NCI-H748 (cell line): ENCODE measurements around the gene NFASC.

ENCODE experiments used
- DNase-seq: peaks from one replicate; lab custom pipeline; 2025; ENCODE audit not compliant: unreplicated experiment; lab: John Stamatoyannopoulos, UW

Gene NFASC

DNA sequence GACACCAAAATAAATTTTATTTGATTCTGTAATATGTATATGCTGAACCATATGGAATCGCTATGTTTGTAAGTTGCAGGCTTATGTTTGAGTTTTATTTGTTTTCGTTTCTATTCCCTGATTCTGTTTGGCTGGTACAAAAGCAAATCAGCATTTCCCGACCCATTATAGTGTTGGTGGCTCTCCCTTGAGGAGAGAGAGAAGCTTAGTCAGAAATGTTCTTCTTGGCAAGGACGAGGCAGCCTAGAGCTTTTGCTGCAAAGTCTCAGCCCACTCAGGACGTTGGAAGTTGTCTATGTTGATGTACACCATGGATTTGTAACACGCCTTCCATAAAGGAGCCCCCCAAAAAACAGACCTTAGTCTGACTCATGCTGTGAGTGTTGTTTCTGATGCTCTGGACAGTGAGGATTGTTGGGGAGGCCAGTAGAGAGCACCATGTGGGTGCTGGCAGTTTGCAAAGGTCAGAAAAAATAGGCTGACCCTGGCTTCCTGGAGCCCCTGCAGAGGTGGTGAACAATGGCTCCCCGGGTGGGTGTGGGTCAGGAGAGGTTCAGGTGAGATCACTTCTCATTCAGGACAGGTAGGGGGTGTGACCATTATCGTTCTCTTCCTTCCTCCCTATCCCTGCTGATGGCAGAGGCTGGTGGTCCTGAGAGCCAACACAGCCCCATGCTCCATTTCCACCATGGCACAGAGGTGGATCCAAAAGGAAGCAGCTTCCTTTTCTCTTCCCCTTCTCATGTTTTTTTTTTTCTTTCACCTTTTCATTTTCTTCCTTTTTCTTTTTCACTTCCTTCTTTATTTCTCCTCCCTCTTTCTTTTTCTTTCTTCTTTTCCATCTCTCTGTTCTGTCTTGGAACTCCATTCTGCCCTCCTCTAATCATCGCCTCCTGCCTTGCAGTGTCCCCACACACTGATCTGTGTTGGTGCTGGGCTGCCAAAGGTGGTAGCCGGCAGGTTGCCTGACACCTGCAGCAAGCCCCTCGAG lies 88.0 kb downstream of the NFASC start:
- DNase-seq: no peak

DNA sequence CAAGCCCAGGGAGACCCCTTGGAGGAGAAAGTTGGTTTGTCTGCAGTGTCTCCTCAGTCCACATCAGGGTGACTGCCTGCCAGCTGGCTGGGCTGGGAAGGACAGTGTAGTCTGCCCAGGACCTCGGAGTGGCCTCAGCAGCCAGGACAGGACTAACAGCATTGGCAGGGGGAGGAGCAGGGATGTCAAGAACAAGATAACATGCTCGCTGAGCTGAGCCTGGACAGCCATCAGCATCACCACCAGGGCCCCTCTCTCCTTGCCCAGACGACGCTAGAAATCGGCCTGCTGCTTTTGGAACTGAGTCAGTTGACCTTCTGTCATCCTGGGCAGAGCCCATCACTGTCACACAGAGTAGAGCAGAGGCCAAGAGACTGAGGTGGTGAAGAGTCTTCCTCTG lies 88.7 kb downstream of the NFASC start:
- DNase-seq: no peak

DNA sequence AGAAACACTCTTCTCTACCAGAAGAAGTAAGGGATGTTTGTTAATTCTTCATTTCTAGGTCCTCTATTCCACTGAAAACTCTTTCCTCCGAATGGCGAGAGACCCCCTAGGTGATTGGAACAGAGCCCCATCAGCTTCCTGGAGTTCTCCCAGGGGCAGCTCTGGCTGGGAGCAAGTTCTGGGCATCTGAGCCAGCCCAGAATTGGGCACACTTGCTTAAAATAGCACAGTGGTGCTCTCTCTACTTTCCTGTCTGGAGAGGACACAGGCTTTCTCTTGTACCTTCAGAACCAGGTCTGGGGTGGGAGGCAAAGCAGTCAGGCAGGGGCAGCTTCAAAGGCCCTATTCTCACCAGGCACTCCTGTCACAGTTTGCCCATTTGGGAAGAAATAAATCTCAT lies 89.2 kb downstream of the NFASC start:
- DNase-seq: no peak

DNA sequence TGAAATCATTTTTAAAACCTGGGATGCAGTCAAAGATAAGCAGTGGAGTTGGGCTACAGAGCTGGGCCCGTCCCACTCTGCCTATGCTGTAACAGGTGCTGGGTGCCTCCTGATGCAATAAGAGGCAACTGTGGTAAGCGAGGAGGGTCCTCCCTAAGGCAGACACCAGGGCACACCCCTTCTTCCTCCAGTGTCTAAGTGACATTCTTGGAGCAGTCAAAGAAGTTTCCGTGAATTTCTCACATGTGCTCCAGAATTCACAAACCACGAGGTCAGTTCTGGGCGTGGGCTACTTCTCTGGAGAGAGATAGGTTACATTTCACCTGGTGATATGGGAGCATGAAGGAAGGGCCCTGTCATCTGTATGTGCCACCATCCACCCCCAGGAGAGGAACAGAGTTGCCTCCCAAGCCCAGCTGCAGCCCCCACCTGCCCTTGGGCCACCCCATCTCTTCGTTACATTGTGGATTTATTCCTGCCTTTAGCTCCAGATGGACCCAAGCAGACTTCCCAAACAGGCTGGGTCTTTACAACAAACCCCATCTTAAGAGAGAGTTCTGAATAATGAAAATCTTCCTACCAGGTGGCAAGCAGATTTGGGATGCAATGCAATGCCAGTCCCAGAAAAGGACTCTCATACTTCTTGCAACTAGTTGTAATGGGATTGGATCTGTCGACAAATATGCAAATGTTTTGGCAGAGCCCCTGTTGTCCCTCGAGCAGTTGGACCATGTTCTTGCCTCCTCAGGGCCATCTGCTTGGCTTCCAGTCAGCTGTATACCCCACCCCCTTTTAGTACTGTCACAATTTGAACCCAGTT lies 89.9 kb downstream of the NFASC start:
- DNase-seq: no peak

DNA sequence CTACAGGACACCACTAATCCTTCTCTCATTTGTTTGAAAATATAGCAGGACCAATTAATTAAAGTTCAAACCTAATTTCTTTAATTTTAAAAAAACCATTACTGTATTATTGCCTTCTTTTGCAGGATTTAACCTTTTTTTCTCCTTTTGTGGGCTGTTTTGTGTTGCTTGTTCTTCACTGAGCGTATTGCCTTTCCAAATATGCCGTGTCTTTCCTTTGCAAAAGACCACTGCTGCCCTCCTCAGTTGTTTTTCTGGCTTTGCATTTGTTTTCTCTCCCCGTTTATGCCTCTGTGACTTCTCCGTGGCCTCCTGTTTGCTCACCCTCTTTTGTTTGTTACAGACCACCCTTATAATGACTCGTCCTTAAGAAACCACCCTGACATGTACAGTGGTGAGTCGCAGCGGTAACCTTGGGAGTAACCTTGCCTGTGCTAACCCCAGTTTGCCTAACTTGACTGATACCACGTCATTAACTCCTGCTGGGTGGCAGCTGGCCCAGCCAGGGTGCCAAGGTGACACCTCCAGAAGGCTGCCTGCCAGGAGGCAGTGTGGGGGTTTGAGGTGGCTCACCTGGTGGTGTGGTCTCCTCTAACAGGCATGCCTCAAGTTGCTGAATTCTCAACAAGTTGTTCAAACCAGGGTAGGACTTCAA lies 91.2 kb downstream of the NFASC start:
- no peak for DNase-seq

DNA sequence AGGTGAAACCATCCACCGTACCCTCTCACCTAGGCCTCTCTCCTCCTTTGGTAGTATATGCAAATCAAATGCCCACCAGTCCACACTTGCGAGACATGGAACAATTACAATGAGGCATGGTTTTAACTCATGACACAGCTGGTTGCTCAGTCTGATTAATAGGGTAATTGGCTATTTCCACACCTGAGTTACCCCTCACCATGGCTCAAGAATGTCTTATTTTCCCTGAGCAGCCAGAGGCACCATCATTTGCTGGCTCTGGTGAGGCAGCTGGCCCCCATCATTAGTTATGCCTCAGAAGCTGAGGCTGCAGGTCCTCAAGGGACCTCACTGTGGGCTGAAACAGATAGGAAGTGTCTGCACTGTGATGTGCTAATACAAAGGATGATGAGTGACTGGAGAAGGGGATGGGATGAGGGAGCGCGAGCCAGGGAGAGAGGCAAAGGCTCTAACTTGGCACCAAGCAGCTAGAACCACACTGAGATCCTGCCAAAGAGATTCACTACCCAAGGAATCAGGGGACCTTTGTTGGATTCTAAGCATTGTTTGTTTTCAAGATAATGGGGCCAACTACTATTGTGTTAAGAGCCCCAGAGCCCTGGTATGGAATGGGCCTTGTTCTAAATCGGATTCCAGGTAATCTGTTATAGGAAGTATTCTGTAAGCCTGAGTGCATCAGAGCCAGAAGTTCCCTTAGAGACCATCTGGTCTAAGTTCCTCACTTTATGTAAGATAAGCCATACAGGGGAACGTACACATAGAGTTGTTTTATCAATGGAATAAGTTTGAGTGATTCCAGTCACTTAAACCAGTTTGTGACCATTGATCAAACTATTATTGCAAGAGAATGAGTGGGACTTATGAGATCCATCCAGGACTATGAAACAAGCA lies 92.3 kb downstream of the NFASC start:
- no peak for DNase-seq

DNA sequence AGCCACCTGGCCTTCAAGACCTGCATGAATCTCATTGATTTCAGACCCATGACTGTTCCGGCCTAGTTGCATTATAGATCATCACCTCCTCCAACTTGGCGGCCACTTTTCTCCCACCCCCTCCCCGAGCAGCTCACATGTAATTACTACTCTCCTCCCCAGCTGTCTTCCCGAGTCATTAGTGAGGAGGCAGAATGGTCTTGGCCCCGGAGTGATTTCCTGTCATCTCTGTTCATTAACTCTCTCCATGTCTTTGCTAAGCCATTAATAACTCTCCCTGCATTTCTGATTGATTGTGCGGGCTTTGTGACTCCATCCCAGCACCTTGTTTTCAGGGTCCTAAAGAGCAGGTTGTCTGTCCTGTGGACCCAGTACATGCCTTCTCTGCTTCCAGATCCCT lies 96.8 kb downstream of the NFASC start:
- no peak for DNase-seq

DNA sequence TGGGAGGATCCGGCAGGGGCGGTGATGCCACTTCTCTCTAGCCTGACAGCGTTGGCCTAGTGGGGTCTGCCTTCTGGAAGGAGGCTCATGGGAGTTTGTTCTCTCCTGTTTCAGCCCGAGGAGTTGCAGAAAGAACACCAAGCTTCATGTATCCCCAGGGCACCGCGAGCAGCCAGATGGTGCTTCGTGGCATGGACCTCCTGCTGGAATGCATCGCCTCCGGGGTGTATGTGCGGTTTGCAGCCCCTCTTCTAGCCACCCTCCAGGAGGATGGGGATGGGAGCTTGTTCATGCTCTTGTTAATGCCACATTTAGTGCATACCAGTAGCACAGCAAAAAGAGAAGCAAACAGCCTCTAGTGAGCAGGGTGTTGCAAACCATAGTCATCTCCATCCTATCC lies 97.5 kb downstream of the NFASC start:
- DNase-seq: no peak

DNA sequence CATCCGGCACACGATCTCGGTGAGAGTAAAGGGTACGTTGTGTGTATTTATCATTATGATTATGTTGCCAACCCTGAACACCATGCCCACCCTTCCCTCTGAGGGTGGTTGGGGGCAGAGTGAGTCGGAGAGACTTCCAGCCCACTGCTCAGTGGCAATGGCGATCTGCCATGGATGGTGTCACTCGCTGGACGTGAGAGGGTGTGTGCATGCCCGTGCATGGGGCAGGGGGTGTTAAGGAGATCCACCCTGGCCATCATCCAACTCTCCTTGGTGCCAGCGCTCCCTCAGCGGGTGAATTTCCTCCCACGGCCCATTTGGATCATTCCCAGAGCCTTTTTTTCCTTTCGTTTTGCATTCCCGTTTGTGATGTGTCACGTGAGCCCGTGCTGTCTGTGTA lies 98.3 kb downstream of the NFASC start:
- DNase-seq: no peak

DNA sequence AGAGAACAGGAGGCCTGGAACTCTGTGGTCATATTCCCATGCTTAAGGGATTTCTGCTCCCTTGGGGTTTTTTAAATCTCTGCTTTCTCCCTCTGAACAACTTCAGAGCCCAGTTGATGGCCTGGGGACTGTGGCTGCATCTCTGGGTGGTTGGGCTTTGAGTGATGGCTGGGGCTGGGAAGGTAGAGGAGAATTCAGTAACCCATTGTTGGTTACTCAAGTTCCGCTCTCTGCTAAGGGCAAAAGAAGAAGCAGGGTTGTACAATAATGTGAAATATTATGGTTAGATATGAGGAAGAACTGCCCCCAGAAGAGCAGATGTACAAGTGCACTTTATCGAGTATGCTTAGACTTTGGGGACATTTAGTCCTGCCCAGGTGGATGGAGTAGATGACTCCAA lies 100.3 kb downstream of the NFASC start:
- no peak for DNase-seq

DNA sequence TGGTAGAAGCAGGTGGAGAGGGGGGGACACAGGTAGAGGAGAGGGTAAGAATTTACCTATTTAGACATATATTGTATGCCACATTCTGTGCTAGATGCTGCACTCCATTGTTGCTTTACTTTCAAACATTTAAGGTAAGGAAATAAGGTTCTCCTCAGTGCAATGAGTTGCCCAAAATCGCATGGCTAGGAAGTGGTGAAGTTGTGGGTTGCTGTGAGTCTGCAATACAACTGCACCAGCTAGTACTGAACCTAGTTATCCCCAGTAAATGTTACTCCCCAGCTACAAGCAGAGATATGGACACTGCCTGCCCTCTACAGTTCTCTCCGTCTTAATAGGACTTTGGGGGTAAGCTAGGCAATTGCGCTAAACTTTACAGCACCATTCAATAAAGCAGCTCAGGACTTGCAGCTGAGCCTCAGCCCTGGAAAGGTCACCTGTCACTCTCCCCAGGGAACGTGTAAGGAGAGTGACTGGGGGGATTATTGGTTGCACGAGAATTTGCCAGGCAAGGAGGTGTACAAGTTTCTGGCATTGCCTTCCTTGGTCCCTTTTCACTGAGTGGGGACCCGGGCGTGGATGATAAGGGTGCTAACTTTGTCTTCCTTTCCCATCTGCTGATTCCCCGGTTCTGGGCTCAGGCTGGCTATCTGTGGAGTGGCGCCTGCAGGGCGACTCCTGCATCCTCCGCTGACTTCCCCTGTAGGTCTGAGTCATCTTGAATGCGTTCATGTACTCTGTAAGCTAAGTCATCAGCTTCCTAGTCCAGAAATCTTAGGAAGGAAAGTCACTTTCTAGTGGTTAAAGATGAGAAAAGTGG lies 101.1 kb downstream of the NFASC start:
- DNase-seq: no peak

DNA sequence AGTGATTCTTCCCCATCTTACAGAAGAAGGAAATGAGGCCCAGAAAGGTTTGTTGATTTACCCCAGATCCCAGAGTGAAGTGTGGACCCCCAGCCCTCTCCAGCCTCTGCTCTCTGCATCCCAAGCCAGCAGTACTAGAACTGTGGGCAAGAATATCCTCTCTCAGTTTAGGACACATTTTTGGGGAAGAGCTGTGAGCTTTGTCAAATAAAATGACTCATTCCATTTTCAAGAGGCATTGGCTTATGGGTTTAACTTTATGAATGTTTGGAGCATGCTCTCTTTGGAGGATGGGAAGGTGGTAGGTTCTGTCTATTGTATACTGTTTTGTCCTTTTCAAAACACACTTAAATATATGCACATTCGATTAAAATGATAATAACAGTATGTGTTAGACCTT lies 101.8 kb downstream of the NFASC start:
- no peak for DNase-seq

DNA sequence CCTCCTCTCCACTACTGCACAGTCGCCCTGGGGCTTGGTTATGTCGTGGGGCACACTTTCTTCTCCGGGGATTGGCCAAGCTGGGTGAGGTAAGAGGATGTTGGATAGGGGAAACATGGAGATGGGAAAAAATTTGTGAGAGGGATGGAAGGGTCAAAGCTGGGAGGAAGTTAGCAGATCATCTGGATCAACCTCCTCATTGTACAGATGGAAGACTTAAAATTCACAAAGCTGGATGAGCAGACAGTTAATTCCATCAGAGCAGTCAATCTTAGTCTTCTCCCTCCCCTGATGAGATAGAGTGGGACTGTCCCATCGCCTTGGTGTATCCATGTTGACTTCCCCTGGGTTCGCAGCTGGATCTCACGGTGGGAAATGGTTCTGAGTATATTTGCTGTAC lies 102.8 kb downstream of the NFASC start:
- DNase-seq: no peak

DNA sequence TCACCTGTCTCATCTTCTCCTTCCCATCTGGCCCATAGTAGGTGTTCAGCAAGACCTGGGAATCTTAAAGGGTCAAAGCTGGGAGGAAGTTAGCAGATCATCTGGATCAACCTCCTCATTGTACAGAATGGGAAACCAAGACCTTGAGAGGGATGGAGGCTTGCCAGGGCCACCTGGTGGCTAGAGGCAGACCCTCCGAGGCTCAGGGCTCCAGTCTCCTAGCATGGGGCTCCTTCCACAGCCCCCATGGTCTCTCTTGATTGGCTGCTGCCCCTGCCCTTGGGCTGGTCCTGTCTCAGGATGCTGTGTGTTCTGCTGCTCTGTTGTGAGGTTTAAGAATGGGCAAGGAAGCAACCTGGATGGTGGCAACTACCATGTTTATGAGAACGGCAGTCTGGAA lies 103.7 kb downstream of the NFASC start:
- no peak for DNase-seq

DNA sequence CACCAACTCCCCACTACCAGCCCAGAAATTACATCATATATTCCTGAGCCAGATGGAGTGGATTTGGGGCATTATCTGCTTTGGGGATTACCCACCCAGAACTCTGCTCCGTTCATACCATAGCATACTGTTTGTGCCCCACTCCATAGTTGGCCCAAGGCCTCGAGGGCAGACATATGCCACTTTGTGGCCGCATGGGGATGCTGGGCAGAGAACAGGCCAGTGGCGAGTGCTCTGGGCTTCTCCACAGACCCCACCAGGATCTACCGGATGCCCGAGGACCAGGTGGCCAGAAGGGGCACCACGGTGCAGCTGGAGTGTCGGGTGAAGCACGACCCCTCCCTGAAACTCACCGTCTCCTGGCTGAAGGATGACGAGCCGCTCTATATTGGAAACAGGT lies 104.4 kb downstream of the NFASC start:
- no peak for DNase-seq

DNA sequence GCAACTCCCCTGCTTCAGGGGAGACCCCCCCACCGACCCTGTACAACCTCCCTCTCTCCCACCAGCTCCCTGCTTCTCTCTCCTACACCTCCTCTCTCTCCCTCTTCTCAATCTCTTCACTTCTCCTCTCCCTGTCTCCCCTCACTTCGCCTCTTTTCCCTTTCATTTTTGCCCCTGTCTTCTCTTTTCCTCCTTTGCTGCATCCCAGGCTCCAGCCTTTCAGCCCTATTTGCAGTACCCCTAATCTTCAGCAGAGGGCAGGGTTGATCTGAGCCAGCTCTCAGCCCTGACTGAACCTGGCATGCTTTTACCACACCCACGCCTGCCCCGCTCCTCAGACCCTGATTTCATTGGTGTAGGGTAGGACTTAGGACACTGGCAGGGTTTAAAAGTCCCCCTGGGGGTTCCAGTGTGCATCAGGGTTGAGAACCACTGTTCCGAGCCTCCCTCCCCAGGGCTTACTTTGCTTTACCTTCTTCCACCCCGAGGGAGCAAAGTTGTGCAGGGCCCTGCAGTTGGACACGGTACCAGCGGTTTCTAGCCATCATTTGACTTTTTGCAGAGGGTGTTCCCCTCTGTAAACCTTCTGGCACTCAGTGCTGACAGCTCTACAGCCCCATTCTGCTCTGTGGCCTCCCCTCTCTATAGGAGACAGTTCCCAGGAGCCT lies 105.0 kb downstream of the NFASC start:
- no peak for DNase-seq

DNA sequence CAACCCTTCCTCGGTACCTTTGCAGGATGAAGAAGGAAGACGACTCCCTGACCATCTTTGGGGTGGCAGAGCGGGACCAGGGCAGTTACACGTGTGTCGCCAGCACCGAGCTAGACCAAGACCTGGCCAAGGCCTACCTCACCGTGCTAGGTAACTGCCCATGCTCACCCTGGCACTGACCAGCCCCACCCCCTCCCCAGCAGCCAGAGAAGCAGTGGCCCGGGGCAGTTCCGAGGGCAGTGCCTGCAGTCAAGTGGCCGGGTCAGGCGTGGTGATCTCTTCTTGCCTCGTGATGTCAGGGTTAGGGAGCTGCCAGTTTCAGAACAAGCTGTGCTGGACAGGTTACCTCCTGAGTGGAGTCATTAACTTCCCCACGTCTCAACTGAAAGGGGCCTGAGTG lies 106.0 kb downstream of the NFASC start:
- DNase-seq: no peak

DNA sequence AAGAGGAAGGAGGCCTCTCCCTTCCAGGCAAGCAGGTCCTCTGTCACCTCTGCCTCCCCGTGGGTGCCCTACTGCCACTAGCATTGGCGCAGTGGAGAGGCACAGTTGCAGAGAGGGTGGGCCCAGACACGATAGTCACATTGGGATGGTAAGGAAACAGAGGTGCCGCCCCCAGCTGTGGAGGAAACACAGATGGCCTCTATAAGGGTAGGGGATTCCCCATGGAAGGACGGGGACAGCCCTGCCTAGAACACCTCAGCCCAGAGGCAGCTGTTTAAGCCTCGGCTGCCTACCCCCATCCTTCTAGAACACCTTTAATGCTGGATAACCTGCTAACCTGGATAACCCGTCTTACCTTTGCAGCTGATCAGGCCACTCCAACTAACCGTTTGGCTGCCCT lies 106.7 kb downstream of the NFASC start:
- no peak for DNase-seq

DNA sequence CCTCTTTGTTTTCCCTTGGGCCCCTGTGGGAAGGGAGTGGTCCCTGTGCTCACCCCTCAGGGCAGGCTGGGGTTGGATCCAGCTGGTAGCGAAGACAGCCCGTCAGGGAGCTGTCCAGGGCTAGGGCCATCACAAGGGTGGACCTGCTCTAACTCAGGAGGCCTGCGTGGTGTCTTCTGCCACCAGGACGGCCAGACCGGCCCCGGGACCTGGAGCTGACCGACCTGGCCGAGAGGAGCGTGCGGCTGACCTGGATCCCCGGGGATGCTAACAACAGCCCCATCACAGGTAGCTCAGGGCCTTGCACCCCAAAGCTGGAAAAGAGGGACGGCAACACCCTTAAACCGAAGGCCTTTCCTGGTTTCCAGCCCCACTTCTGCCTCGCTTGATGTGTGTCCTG lies 108.1 kb downstream of the NFASC start:
- DNase-seq: no peak
